Measurements from ENCODE around the gene OVOL1.

OVOL1 gene

DNA sequence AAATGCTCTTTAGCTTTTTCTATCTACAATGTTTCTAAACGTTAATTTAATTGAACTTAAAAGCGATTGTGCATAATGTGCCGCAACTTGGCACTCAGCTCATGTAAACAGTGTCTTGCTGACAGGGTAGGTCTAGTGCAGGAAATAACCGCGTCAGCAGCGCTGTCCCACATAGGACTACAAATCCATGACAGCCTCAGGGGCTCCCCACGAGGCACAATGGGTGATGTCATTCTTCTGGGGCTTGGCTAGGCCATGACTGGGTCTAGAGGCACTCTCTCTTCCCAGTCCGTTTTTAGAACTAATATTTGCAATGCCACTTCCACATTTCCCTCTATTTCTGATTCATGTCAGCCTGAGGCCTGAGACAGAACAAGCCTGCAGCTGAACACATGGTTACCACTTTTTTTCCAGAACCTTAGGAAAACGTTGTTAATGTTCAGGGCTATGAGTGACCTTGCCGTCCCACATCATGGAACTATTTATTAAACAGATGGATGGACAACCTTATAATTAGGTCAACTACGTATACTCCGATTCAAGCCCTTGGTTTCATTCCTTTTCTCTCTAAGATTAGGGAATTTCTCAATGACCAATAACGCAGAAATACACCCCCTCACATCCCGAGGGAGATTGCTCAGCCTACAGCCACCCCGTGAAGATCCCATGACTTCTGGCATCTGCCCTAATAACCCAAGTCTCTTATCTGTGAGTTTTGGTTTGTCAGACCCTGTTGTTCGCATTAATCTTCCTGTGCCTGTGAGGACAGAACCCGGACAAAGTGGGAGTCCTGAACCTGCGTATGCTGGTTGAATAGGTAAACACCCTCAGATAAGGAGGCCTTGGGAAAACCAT lies 27.5 kb downstream of the OVOL1 start:
- TF ChIP-seq, protein P1, sequence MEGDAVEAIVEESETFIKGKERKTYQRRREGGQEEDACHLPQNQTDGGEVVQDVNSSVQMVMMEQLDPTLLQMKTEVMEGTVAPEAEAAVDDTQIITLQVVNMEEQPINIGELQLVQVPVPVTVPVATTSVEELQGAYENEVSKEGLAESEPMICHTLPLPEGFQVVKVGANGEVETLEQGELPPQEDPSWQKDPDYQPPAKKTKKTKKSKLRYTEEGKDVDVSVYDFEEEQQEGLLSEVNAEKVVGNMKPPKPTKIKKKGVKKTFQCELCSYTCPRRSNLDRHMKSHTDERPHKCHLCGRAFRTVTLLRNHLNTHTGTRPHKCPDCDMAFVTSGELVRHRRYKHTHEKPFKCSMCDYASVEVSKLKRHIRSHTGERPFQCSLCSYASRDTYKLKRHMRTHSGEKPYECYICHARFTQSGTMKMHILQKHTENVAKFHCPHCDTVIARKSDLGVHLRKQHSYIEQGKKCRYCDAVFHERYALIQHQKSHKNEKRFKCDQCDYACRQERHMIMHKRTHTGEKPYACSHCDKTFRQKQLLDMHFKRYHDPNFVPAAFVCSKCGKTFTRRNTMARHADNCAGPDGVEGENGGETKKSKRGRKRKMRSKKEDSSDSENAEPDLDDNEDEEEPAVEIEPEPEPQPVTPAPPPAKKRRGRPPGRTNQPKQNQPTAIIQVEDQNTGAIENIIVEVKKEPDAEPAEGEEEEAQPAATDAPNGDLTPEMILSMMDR (conservative IDR thresholded peaks at IDR 0.05) = no peak

DNA sequence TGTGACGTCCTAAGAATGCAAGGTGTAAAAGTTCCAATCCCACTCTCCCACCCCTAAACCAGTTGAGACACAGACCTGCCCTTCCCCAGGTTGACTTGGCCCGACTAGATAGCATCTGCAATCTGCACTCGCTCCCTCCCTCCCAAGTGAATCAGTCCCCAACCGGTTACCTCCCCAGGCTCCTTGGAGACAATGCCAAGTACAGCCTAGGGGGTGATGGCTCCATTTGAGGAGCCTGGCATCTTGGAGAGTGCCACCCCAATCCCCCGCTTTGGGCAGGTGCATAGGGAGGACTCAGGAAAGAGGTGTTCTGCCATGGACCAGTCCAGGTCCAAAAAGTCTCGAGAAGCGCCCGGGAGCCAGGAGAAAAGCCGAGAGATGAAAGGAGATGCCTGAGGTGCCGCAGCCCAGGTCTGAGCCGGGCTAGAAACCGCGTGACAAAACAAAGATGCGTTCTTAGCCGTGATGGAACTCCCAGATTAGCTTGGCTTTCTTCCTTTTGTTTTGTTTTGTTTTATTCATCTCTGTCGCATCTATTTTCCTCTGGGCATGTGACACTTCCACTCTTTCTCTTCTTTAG lies 28.2 kb downstream of the OVOL1 start:
- no peak overlapping the region for H3K27ac ChIP-seq
- TF ChIP-seq, protein P1 (conservative IDR thresholded peaks at IDR 0.05) = no peak

More for the DNA sequence above, 27.5 kb downstream of the OVOL1 start:
- no peak overlapping the region for H3K27ac ChIP-seq

DNA sequence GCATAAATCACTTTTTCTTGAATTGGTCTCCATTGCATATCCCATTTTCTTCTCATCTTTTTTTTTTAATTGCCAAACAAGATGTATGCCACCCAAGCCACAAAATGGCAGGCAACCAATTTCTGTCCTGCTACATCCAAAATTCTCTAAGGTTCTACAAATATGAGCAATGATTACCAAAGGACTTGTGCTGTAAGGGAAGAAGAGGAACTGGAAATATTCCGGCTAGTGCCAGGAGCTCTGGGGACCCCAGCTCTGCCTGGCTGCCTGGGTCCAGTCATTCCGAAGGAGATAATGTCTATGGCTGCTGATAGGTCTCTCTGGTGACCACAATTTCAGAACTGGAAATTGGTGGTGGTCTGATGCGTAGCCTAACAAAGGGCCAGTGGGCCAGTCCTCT lies 29.8 kb downstream of the OVOL1 start:
- H3K27ac ChIP-seq = peak overlapping the region; percentile 96; the same call in 1 of the 2 replicates
- TF ChIP-seq, protein P1 (conservative IDR thresholded peaks at IDR 0.05) = no peak

DNA sequence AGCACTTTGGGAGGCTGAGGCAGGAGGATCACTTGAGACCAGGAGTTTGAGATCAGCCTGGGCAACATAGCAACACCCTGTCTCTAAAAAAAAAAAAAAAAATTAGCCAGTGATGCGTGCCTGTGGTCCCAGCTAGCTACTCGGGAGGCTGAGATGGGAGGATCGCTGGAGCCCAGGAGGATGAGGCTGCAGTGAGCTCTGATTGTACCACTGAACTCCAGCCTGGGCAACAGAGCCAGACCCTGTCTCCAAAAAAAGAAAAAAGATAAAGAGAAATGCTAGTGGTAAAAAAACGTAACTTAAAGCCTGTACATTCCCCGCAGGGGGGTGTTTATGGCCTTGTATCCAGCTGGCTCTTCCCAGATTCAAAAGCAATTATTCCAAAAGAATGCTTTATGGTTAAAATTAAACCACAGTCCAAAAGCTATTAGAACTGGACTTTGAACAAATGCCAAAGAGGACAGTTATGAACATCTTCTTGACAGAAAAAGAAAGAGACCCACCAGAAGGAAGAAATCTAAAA lies 30.5 kb downstream of the OVOL1 start:
- peak overlapping the region; percentile 96 for H3K27ac ChIP-seq
- TF ChIP-seq, protein P1 (conservative IDR thresholded peaks at IDR 0.05) = no peak

DNA sequence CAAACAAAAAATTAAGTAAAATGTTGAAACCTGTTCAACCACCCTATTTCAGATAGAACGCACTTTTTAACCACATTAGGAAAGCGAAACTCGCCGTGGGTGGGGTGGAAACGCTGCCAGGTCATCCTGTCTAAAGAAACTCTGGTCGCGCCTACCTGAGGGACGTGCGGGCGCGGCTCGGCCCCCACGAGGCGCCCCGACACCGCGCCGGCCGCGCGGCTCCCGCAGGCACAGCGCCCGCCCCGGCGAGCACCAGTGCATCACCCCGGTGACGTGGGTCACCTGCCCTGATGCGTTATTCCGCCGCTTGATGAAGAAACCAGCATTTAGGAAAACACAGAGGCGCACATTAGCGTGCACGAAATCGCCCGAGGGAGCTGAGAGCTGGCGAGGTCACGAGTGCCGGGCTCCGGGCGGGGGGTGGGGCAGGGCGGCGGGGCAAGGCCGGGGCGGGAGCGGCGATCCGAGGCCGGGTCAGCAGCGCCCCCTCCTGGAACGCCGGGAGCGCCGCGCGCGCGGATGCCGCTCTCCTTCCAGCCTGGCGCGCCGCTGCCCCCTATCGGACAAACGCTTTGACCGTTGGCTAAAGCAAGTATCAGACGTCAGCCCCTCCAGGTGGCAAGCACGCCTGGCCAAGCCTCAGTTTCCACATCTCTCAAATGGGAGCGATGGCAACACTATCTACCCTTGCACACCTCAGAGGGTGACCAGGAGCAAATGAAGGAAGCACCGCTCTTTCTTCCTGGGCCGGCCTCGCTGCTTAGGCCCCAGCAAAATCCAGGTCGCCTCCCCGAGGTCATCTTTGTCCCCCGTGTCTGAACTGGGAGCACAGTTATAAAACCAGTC lies 31.2 kb downstream of the OVOL1 start:
- TF ChIP-seq, protein P1 (conservative IDR thresholded peaks at IDR 0.05) = peak; percentile 100
- H3K27ac ChIP-seq = peak overlapping the region; percentile 96

DNA sequence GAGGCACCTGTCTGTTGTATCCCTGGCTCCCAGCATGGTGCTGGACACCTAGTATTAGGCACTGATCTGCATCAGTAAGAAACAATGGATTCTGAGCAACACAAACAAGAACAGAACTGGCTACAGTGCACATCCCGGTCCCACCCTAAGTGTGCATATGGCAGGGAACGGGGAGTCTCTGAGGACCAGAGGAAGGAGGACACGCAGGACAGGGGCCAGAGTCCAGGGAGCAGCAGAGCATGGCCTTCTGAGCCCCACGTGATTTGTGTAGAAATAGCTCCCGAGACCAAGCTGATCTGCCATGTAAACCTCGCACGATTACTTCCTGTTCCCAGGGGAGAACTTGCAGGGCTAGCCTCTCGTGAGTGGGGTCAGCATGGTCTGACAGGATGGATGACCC lies 34.2 kb downstream of the OVOL1 start:
- TF ChIP-seq, protein P1 (conservative IDR thresholded peaks at IDR 0.05) = no peak
- H3K27ac ChIP-seq = peak overlapping the region; percentile 3; the same call in 1 of the 2 replicates
